Right forelimb (tissue), 1 donor: ENCODE measurements around the gene LPP.
"Not testable (repeated sequence)": the region's sequence is repeated elsewhere in the genome, so short reads cannot be mapped to it uniquely, and the experiment has no call there.

Experiments used
- DNase-seq: peaks from one replicate; pipeline ENCODE4 v3.0.0-alpha.2; 2018

Gene LPP

DNA sequence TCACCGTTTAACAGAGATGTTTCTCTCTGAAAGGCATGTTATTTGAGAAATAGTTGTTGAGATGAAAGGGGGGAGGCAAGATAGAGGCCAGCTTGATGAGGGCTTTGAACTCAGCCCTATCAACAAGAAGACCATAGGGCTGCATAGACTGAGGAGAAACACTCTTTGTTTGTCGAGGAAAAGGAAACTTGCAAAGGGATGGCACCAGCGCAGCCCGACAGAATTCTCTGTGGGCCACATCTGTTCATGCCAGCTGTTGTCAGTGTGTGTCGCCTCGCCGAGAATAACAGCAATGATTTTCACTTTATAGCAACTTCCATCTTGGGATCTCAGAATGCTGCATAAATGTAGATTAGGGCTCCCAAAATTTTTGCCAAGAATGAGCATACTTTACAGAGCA lies 539.5 kb downstream of the LPP start:
- no peak for DNase-seq

GRCh38 chr3:188695241-188695640 lies 541.3 kb downstream of the LPP start:
- DNase-seq = no peak

DNA sequence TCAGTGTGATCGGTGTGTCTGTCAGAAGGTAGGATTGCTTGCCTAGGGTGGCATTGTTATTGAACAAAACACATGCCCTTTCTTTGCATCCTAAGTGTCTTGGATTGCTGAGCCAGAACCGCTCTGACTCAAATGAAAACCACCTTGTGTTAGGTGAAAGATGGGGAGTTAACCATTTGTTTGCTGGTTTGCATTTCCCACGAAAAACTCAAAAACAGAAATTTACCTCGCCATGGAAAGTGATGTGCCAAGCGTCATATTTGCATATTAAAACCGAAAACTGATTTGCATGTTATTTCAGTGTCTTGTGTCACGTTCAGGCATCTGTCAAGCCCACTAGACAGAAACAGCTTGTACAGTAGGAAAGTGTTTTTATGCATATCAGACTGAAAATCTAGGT lies 543.2 kb downstream of the LPP start:
- DNase-seq = no peak

DNA sequence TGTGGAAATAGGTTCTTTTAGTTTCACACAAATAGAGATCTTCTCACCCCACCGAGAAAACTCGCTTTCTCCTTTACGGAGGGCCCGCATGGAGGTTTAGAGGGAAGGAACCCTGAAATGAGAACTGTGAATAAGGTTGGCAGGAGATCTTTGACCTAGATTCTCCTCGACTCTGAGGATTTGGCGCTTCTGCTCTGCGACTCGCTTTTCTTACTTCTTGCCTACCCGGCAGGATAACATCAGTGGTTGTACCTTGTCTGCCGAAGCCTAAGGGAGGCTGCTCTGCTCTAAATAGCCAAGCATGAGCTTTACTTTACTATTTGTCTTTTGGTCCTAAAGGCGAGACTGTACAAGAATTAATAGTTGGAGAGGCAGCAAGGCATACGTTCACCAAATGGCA lies 544.5 kb downstream of the LPP start:
- DNase-seq = no peak

DNA sequence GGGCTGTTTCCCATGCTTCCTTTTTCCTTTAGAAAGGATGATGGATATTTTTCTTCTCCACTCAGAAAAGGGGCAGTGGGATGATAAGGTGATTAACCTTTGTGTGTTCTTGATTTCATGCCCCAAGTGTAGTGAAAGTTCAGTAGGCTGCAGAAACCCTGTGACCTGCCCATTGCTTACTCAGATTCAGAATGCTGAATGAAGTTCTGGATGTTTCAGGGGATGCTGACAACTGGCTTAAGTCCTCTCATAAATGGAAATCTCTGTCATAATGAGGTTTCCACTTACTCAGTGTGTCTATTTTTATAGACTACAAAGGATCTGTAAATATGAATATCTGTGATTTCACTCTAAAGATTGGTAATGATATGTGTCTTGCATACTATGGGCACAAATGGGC lies 546.5 kb downstream of the LPP start:
- DNase-seq = no peak

DNA sequence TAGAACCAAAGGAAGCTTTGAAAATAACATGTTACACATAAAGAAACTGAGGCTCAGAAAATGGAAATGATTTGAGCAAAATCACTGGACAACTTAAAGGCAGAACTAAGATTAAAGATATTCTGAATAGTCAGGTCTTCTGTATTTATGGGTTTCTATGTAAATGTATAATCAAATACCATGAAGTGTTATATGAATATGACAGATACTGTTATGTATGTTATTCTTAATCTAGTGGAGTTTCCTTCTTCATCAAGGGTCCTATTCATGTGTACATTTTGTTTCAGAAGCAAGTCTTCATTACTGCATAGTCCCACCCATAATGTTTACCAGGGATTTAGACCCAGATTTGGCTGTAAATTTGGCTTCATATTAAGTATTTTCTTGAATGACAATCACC lies 547.0 kb downstream of the LPP start:
- no peak for DNase-seq

- no peak for DNase-seq
Measured at GRCh38 chr3:188701485-188701969, 547.6 kb downstream of the LPP start.

DNA sequence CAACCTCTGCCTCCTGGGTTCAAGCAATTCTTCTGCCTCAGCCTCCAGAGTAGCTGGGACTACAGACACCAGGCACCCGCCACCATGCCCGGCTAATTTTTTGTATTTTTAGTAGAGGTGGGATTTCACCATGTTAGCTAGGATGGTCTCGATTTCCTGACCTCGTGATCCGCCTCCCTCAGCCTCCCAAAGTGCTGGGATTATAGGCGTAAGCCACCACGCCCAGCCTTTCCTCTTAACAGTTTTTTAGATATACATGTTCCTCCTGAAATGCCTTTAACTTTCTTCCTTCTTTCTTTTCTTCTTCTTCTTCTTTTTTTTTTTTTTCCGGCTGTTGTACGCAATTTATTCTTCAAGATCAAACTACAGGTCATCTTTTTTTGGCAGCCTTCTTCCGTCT lies 548.1 kb downstream of the LPP start:
- DNase-seq = not testable (repeated sequence)

DNA sequence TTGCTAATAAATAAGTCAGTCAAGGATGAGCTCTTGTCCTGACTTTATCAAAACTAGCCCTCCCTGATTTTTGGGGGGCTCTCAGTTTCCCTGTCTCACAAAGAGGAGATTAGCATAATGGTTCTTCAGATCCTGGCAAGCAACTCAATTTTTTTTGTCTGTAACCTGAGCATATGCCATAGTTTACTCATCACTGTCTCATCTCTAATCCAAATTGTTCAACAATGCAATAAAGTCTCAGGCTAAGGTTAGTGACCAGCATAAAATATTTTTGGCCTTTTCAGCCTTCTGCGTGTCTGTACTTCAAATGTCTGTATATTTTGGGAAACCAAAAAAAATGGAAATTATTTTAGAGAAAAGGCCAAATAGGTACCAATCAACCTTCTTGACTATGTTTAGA lies 552.2 kb downstream of the LPP start:
- DNase-seq = no peak

- no peak for DNase-seq
Measured at GRCh38 chr3:188706599-188706998, 552.6 kb downstream of the LPP start.

DNA sequence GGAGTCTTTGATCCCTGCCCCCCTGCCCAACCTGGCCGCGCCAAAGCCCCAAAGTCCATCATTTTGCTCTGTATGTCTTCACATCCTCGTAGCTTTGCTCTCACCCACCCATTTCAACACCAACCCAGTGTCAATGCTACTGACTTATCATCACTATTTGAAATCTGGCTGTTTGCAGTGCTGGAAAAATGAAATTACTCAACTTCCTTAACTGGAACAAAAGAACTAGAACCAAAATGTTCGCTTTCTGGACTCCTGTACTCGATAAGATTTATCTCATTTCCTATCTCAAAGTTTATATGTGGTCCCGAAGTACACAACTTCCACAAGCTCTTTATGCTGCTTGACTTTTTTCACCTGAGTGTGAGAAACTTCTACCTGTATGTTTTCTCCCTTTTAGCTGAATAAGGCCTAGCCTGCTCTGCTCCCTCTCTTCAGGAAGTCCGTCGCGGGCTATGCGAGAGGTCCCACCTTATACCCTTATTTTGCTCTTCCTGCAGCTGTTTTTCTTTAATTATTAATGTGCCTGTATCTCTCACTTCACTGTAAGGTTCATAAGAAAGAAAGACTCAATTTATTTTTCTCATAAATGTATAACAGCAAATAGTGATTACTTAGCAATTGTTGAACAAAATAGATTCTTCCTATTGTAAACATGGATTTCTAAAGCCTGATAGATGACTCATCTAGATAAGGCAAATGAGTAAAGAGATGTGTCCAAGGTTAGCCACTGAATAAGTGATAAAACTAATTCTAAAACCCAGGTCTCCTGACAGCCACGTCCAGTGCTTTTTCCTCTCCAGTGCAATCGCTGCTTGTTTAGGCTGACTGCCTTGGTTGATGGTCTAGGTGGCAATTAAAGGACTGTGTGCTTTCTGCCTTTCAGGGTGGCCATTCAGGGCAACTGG lies 553.7 kb downstream of the LPP start:
- DNase-seq = no peak

DNA sequence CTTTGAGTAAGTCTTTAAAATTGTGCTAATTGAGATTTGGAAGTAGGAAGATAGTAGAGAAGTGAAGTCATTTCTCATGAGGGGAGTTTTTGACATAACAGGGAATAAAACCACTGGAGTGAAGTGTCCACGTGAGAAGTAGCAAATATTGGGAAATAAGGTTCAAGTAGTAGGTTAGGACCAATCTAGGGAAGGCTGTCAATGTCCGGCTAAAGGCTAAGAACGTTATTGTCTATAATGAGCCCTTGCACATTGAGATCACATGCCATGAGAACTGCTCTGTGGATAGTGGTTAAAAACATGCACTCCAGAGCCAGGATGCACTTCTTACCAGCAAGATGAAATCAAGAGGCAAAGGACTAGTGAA lies 557.9 kb downstream of the LPP start:
- no peak for DNase-seq

DNA sequence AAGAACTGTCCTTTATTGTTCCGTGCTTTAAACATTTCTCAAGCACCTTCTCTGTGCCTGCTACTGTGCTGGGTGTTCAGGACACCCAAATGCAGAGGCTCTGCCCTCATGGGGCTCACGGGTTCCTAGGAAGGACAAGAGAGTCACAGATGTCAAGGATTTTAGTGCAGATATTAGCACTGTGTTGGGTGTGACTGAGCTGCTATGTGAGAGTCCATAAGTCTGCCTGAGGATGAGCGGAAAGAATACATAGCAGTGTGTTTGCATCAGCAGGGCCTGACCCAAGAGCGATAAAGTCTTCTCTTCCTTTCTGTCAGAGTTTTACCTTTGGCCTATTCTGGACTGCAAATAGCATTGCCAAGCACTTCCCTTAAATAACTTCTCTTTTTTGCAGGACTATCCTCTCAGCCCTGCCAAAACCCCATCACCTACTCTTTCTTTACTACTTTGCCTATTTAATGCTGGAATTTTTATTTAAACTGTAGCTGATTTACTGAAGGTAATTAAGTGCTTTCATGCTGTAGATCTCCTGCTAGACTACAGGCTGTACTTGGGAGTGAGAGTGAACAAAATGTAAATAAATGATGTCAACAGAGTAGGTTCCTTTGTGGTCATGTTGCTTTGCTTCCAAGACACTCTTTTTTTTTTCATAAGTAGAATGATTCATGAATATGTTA lies 558.4 kb downstream of the LPP start:
- DNase-seq = no peak

DNA sequence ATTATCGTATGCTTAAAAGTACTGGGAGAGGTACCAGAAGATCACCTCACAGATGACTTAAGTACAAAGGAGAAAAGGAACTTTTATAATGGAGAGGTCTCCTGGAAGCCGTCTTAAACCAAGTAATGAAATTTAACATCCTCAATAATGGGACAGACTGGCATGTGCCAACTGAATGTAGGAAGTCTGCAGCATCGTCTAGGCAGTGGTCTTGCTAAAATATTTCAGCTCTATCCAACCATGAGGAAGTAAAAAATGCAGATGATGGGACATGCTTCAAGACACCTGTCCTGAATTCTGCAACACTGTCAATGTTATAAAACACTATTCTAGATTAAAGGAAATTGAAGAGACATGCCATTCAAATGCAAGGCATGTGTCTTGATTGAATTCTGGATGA lies 559.0 kb downstream of the LPP start:
- no peak for DNase-seq

DNA sequence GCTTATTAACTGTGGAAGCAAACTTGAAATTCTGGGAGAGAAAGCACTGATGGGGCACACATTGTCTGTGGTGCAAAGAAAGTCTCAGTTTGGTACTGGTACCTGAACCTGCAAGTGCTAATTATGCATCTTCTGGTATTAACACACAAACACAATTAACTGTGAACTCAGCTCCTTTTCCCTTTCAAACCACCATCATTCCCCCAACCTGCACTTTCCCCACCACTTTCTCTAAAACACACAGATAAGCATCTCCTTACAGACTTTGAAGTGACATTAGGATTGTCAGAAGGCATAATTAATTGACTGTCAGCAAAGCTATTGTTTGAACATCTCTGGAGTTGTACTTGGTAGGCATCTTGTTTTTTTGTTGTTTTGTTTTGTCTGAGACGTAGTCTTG lies 565.6 kb downstream of the LPP start:
- DNase-seq = no peak

GRCh38 chr3:188720215-188720614 lies 566.3 kb downstream of the LPP start:
- no peak for DNase-seq

DNA sequence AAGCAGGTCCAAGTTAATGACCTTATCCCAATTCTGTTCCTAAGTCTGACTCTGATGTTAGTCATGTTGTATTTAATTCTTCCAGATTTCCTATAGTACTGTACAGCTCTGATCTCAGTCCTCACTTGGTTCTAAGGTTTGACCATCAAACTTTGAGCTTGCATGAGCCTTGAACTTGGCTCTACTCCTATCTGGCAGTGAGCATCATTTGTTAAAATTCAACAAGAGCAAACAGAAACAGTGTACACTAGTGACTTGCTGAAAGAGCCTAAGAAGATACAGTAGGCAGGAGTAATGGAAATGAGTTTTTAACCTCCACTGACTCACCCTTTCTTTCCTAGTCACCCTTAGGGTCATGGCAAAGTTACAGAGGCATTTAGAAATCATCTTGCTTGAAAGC lies 566.7 kb downstream of the LPP start:
- DNase-seq = no peak

DNA sequence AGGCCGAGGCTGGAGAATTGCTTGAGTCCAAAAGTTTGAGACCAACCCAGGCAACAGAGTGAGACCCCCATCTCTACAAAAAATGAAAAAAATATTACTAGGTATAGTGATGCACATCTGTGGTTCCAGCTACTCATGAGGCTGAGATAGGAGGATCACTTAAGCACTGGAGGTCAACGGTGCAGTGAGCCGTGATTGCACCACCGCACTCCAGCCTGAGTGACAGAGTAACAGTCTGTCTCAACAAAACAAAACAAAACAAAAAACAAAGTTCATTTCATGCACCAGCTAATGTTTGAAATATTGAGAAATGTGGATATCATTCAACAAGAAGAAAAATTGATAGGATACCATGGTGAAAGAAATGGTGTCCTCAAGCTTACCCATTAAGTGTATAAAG lies 567.4 kb downstream of the LPP start:
- DNase-seq = no peak

DNA sequence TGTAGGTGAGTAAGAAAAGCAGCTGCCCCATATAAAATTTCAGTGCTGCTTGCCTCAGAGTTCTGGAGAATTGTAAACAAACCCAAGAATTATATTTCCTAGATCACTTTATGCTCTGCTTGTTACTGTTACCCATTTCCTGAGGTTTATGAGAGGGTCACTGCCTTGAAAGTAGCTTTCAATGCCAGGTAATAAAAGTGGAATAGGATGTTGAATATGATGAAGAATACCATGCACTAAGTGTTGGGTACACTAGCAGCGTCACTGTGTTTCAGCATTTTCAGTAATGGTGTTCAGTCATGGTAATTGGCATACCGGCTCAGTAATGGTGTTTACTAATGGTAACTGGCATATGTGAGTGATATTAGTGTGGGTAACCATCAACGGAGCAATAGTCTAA lies 568.0 kb downstream of the LPP start:
- DNase-seq = no peak

- DNase-seq = no peak
Measured at GRCh38 chr3:188722963-188723362, 569.0 kb downstream of the LPP start.

DNA sequence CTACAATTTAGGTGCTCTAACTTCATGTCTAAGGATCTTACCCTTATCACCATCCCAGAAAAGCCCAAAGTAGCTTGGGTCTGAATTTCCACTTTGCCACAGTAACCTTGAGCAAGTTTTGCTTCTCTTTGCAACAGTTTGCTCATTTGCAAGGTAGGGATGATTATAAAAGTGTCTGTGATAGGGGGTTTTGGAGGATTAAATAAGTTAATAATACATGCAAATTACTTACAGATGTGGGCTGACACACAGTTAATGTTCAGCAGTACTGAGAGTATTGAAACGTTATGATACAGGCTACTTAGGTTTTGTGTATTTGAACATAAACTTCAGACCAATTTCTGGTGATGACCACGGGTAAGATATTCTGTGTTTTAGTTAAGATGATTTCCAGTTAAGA lies 573.1 kb downstream of the LPP start:
- no peak for DNase-seq

DNA sequence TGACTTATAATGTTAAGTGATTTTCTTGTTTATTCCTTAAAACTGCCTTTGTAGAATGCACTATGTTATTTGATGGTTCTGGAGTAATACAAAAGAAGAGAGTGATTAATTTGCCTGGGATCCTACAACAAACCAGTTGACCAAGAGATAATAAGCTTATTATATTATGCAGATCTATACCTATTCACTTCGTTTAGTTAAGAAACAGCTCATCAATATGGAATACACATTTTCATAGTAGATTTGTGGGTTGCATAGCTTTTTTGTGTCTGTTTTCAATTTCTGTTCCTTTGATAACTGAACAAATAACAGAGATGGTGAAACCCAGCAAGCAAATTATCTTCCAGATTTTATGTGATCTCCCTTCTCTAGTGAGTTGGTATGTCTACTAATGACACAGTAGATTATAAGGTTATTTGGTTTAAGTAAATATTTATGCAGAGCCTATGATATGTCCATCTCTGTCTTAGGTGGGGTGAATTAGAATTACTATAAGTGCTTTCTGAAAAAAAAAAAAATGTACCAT lies 574.5 kb downstream of the LPP start:
- no peak for DNase-seq

GRCh38 chr3:188729422-188729821 lies 575.5 kb downstream of the LPP start:
- no peak for DNase-seq

GRCh38 chr3:188734395-188734794 lies 580.4 kb downstream of the LPP start:
- no peak for DNase-seq
